Liver (tissue), 9 donors: ENCODE measurements around the gene COL23A1. TPM values are rescaled to one million over a fixed set of nuclear protein-coding genes. Genes with fewer than 3 reads are reported as not detected.

ENCODE experiments used
- DNase-seq: peaks from one replicate; pipeline ENCODE4 v3.0.0-alpha.2; 2017; ENCODE audit warnings: low spot score
- H3K27ac ChIP-seq, 2 donors: one replicate each; pipeline ENCODE4 v1.7.0; 2013; ENCODE audit warnings: inconsistent platforms in 2 of 2, low read length in 2 of 2, control low read depth in 1 of 2, low read depth in 1 of 2, mild to moderate bottlenecking in 1 of 2
- H3K27me3 ChIP-seq, 4 donors: one replicate each; pipeline versions ENCODE4 v1.6.1 to v1.7.0; 2013; ENCODE audit warnings: low read length in 3 of 4, inconsistent platforms in 1 of 4, mild to moderate bottlenecking in 1 of 4, moderate library complexity in 1 of 4; ENCODE audit not compliant: control insufficient read depth in 4 of 4, insufficient read depth in 4 of 4
- H3K36me3 ChIP-seq, 4 donors: one replicate each; pipeline versions ENCODE4 v1.6.1 to v1.7.0; 2013; ENCODE audit warnings: low read length in 3 of 4, mild to moderate bottlenecking in 3 of 4, low read depth in 1 of 4, moderate library complexity in 1 of 4; ENCODE audit not compliant: control insufficient read depth in 4 of 4, insufficient read depth in 3 of 4
- H3K4me1 ChIP-seq, 4 donors: one replicate each; pipeline versions ENCODE4 v1.6.1 to v1.7.0; 2013; ENCODE audit warnings: low read length in 3 of 4, mild to moderate bottlenecking in 3 of 4, moderate library complexity in 1 of 4; ENCODE audit not compliant: control insufficient read depth in 4 of 4, insufficient read depth in 4 of 4
- H3K4me3 ChIP-seq, 3 donors: one replicate each; pipeline versions ENCODE4 v1.6.1 to v1.7.0; 2013; ENCODE audit warnings: low read length in 3 of 3, control low read depth in 1 of 3, low read depth in 1 of 3, mild to moderate bottlenecking in 1 of 3
- H3K9ac ChIP-seq, 2 donors: one replicate each; pipeline ENCODE4 v1.7.0; 2013; ENCODE audit warnings: low read length in 2 of 2, mild to moderate bottlenecking in 2 of 2, moderate library complexity in 2 of 2, control low read depth in 1 of 2, low read depth in 1 of 2
- H3K9me3 ChIP-seq, 4 donors: one replicate each; pipeline versions ENCODE4 v1.6.1 to v1.7.0; 2013; ENCODE audit warnings: low read length in 3 of 4; ENCODE audit not compliant: control insufficient read depth in 4 of 4
- CTCF ChIP-seq: fragments of 150-350 bp; IDR thresholded peaks from 2 replicates; pipeline ENCODE4 v1.5.1; 2017; ENCODE audit warnings: improper control_type of control experiment, low read depth, low read length; ENCODE audit not compliant: missing input control
- EGR1 ChIP-seq, 2 donors: IDR thresholded peaks; 2 replicates each; pipeline ENCODE4 v1.6.1; 2016 to 2018; ENCODE audit warnings: antibody characterized with exemption in 2 of 2, low read depth in 2 of 2
- FOXA1 ChIP-seq: IDR thresholded peaks from 2 replicates; pipeline ENCODE4 v1.6.1; 2016; ENCODE audit warnings: antibody characterized with exemption
- FOXA2 ChIP-seq: IDR thresholded peaks from 2 replicates; pipeline ENCODE4 v1.6.1; 2016; ENCODE audit warnings: antibody characterized with exemption
- HNF4A ChIP-seq, 2 donors: conservative IDR thresholded peaks; 2 replicates each; pipeline ENCODE4 v1.6.1; 2016; ENCODE audit warnings: antibody characterized with exemption in 2 of 2, mild to moderate bottlenecking in 2 of 2
- JUND ChIP-seq, 2 donors: IDR thresholded peaks; 2 replicates each; pipeline ENCODE4 v1.6.1; 2016; ENCODE audit warnings: antibody characterized with exemption in 2 of 2
- NR2F2 ChIP-seq: IDR thresholded peaks from 2 replicates; pipeline ENCODE4 v1.6.1; 2016; ENCODE audit warnings: antibody characterized with exemption
- RAD21 ChIP-seq, 2 donors: IDR thresholded peaks; 2 replicates each; pipeline ENCODE4 v1.6.1; 2016; ENCODE audit warnings: antibody characterized with exemption in 2 of 2, mild to moderate bottlenecking in 2 of 2
- RXRA ChIP-seq, 2 donors: IDR thresholded peaks; 2 replicates each; pipeline ENCODE4 v1.6.1; 2017 to 2018; ENCODE audit warnings: antibody characterized with exemption in 2 of 2, mild to moderate bottlenecking in 1 of 2
- SP1 ChIP-seq: IDR thresholded peaks from 2 replicates; pipeline ENCODE4 v1.6.1; 2018; ENCODE audit warnings: antibody characterized with exemption, mild to moderate bottlenecking
- TAF1 ChIP-seq: conservative IDR thresholded peaks from 2 replicates; pipeline ENCODE4 v1.6.1; 2016; ENCODE audit warnings: antibody characterized with exemption, mild to moderate bottlenecking
- YY1 ChIP-seq: IDR thresholded peaks from 2 replicates; pipeline ENCODE4 v1.6.1; 2016; ENCODE audit warnings: antibody characterized with exemption, mild to moderate bottlenecking
- WGBS: extraction: QIAGEN DNeasy Blood & Tissue Kit; methylation state at CpG from one replicate; pipeline ENCODE4 v1.1.7; 2013; 5-methylcytosine and 5-hydroxymethylcytosine counted together
- polyA plus RNA-seq, 2 donors: library from polyadenylated mRNA; stranded (reverse) in 1 of 2; unstranded in 1 of 2; fragments of 200-250 nt in 1 of 2; fragments of >200 nt in 1 of 2; fragmentation: Nextera tagmentation in 1 of 2; extraction: Ambion mirVana in 1 of 2; gene quantifications; one replicate each; pipeline versions ENCODE4 v1.2.1 to v1.2.3, GENCODE V29; 2013 to 2015
- total RNA-seq, 2 donors: library from RNA; depleted of rRNA; stranded (reverse); fragments of >200 nt; gene quantifications; one replicate each; pipeline ENCODE4 v1.2.3, GENCODE V29; 2014
- TF ChIP-seq, protein P1 (sequence below): IDR thresholded peaks from 2 replicates; pipeline ENCODE4 v1.6.1; 2016; ENCODE audit warnings: antibody characterized with exemption, mild to moderate bottlenecking
- donor health status: healthy.
- donor health status: healthy.
- donor health status: healthy.
- donor health status: healthy.
- donor health status: healthy.

Gene COL23A1
- total and polyA plus RNA-seq, 4 donors, result 0.08 to 1.4 (median 0.27) TPM

- TF ChIP-seq, protein P1, sequence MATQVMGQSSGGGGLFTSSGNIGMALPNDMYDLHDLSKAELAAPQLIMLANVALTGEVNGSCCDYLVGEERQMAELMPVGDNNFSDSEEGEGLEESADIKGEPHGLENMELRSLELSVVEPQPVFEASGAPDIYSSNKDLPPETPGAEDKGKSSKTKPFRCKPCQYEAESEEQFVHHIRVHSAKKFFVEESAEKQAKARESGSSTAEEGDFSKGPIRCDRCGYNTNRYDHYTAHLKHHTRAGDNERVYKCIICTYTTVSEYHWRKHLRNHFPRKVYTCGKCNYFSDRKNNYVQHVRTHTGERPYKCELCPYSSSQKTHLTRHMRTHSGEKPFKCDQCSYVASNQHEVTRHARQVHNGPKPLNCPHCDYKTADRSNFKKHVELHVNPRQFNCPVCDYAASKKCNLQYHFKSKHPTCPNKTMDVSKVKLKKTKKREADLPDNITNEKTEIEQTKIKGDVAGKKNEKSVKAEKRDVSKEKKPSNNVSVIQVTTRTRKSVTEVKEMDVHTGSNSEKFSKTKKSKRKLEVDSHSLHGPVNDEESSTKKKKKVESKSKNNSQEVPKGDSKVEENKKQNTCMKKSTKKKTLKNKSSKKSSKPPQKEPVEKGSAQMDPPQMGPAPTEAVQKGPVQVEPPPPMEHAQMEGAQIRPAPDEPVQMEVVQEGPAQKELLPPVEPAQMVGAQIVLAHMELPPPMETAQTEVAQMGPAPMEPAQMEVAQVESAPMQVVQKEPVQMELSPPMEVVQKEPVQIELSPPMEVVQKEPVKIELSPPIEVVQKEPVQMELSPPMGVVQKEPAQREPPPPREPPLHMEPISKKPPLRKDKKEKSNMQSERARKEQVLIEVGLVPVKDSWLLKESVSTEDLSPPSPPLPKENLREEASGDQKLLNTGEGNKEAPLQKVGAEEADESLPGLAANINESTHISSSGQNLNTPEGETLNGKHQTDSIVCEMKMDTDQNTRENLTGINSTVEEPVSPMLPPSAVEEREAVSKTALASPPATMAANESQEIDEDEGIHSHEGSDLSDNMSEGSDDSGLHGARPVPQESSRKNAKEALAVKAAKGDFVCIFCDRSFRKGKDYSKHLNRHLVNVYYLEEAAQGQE, result no peak
- TF ChIP-seq FOXA1 (no peak), RAD21 (IDR thresholded peaks at IDR 0.05) (no peak), TAF1 (no peak), NR2F2 (no peak), SP1 (no peak), JUND (IDR thresholded peaks at IDR 0.05) (no peak), EGR1 (IDR thresholded peaks at IDR 0.05; ENCODE audit: low read depth in 2 of 2) (no peak)
Measured at GRCh38 chr5:178273665-178274541, 316.3 kb downstream of the COL23A1 start (continued).

DNA sequence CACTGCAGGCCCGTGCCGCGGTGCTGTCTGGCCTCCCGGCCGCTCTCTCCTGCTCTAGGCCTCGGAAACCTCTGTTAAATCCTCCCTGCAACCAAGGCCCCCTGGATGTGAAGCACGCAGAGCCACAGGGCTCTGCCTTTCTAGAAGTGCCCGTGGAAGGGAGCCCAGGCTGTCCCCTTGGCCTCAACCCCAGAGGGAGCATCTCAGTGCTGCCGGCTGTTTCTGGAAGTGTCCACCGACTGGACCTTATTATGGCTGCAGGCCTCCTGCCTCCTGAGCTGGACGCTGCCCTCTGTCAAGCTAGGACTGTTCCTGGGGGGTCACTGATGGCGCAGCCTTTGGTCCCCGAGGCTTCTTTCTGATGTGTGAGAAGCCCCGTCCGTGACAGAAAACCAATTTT is 317.2 kb downstream of the COL23A1 start:
- Histone ChIP-seq H3K27me3 (no peaks in the 10 kb centered on the region), H3K4me3 (no peak overlapping the region), H3K4me1 (no peaks in the 10 kb centered on the region), H3K27ac (no peak overlapping the region), H3K36me3 (no peaks in the 10 kb centered on the region), H3K9me3 (peaks cover 0 to 3% (median under 1%) of the 10 kb centered on the region in 4 donors), H3K9ac (no peak overlapping the region)
- WGBS, result 91% methylated on average over 15 of the region's 15 CpGs
- TF ChIP-seq FOXA2, result no peak
- no peak for DNase-seq

GRCh38 chr5:178272591-178272990 is 317.6 kb downstream of the COL23A1 start:
- Histone ChIP-seq H3K27ac (no peak overlapping the region), H3K4me3 (no peak overlapping the region), H3K9ac (no peak overlapping the region), H3K4me1 (no peaks in the 10 kb centered on the region), H3K27me3 (no peaks in the 10 kb centered on the region), H3K9me3 (peaks cover 0 to 3% (median under 1%) of the 10 kb centered on the region in 4 donors), H3K36me3 (no peaks in the 10 kb centered on the region)
- TF ChIP-seq CTCF, result no peak
- TF ChIP-seq HNF4A (conservative IDR thresholded peaks at IDR 0.05), result no peak
- no peak for TF ChIP-seq YY1
- TF ChIP-seq RXRA (IDR thresholded peaks at IDR 0.05), result no peak
- no peak for TF ChIP-seq EGR1 (IDR thresholded peaks at IDR 0.05; ENCODE audit: low read depth in 2 of 2)
- no peak for TF ChIP-seq TAF1
- no peak for DNase-seq
- 91% methylated on average over 9 of the region's 9 CpGs for WGBS
